ENCODE measurements around the gene VSIG10.

Gene VSIG10

DNA sequence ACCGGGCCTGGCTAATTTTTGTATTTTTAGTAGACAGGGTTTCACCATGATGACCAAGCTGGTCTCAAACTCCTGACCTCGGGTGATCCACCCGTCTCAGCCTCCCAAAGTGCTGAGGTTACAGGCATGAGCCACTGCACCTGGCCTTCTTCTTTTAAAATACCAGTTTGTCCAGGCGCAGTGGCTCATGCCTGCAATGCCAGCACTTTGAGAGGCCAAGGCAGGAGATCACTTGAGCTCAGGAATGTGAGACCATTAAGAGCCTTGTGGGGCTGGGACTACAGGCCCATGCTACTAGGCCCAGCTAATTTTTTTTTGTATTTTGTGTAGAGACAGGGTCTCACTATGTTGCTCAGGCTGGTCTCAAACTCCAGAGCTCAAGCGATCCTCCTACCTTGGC is 24.1 kb upstream of the VSIG10 start:
- H3K4me3 ChIP-seq (ENCODE audit: low read length) = no peak overlapping the region
- H3K4me1 ChIP-seq (ENCODE audit: insufficient read depth, low read length) = no peaks in the 10 kb centered on the region
- H2AFZ ChIP-seq (ENCODE audit: low read depth, low read length) = no peak overlapping the region

GRCh38 chr12:118126119-118126757 is 22.4 kb upstream of the VSIG10 start:
- Histone ChIP-seq H3K9me3 (ENCODE audit: low read length) (no peaks in the 10 kb centered on the region), H3K36me3 (ENCODE audit: insufficient read depth, low read length) (peaks cover 8% of the 10 kb centered on the region), H2AFZ (ENCODE audit: low read depth, low read length) (no peak overlapping the region), H3K27me3 (ENCODE audit: insufficient read depth, low read length) (no peaks in the 10 kb centered on the region), H3K4me3 (ENCODE audit: low read length) (no peak overlapping the region), H3K4me1 (ENCODE audit: insufficient read depth, low read length) (peaks cover 1% of the 10 kb centered on the region)

More for the DNA sequence above, 24.1 kb upstream of the VSIG10 start:
- Histone ChIP-seq H3K9me3 (ENCODE audit: low read length) (no peaks in the 10 kb centered on the region), H3K36me3 (ENCODE audit: insufficient read depth, low read length) (peaks cover 8% of the 10 kb centered on the region), H3K27me3 (ENCODE audit: insufficient read depth, low read length) (no peaks in the 10 kb centered on the region)

- Histone ChIP-seq H3K36me3 (ENCODE audit: insufficient read depth, low read length) (peaks cover 8% of the 10 kb centered on the region), H3K4me3 (ENCODE audit: low read length) (no peak overlapping the region), H2AFZ (ENCODE audit: low read depth, low read length) (no peak overlapping the region), H3K27me3 (ENCODE audit: insufficient read depth, low read length) (no peaks in the 10 kb centered on the region), H3K9me3 (ENCODE audit: low read length) (no peaks in the 10 kb centered on the region), H3K4me1 (ENCODE audit: insufficient read depth, low read length) (peaks cover 5% of the 10 kb centered on the region)
Measured at GRCh38 chr12:118125743-118126118, 21.9 kb upstream of the VSIG10 start.

DNA sequence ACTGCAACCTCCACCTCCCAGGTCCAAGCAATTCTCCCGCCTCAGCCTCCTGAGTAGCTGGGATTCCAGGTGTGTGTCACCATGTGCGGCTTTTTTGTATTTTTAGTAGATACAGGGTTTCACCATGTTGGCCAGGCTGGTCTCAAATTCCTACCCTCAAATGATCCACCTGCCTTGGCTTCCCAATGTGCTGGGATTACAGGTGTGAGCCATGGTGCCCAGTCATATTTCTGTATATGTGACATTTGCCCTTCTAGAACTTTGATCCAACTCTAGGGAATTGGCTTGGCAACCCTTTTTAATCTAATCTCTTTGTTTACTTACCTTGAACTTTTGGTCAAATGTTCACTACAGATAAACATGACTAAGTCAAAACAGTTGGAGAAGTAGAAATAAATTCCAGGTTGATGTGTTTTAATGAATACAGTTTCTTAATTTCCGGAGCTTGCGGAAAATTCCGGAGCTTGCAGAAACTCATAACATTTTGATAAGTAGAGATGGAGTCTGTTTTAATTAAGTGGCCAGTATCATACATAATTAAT is 20.6 kb upstream of the VSIG10 start:
- H3K4me3 ChIP-seq (ENCODE audit: low read length) = no peak overlapping the region
- H3K4me1 ChIP-seq (ENCODE audit: insufficient read depth, low read length) = peaks cover 5% of the 10 kb centered on the region
- H2AFZ ChIP-seq (ENCODE audit: low read depth, low read length) = no peak overlapping the region
- H3K9me3 ChIP-seq (ENCODE audit: low read length) = no peaks in the 10 kb centered on the region
- no peaks in the 10 kb centered on the region for H3K27me3 ChIP-seq (ENCODE audit: insufficient read depth, low read length)
- peaks cover 8% of the 10 kb centered on the region for H3K36me3 ChIP-seq (ENCODE audit: insufficient read depth, low read length)

DNA sequence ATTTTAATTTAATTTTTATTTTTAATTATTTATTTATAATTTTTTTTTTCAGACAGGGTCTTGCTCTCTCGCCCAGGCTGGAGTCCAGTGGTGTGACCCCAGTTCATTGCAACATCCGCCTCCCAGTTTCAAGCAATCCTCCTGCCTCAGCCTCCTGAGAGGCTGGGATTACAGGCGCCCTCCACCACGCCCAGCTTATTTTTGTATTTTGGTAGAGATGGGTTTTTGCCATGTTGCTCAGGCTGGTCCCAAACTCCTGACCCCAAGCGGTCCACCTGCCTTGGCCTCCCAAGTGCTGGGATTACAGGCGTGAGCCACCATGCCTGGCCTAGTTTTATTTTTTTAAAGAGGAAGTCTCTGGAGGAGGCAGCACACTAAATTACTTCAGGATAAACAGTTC is 18.5 kb upstream of the VSIG10 start:
- Histone ChIP-seq H3K9me3 (ENCODE audit: low read length) (no peaks in the 10 kb centered on the region), H3K4me1 (ENCODE audit: insufficient read depth, low read length) (peaks cover 5% of the 10 kb centered on the region), H3K36me3 (ENCODE audit: insufficient read depth, low read length) (peaks cover 8% of the 10 kb centered on the region), H3K4me3 (ENCODE audit: low read length) (no peak overlapping the region), H2AFZ (ENCODE audit: low read depth, low read length) (no peak overlapping the region), H3K27me3 (ENCODE audit: insufficient read depth, low read length) (no peaks in the 10 kb centered on the region)

DNA sequence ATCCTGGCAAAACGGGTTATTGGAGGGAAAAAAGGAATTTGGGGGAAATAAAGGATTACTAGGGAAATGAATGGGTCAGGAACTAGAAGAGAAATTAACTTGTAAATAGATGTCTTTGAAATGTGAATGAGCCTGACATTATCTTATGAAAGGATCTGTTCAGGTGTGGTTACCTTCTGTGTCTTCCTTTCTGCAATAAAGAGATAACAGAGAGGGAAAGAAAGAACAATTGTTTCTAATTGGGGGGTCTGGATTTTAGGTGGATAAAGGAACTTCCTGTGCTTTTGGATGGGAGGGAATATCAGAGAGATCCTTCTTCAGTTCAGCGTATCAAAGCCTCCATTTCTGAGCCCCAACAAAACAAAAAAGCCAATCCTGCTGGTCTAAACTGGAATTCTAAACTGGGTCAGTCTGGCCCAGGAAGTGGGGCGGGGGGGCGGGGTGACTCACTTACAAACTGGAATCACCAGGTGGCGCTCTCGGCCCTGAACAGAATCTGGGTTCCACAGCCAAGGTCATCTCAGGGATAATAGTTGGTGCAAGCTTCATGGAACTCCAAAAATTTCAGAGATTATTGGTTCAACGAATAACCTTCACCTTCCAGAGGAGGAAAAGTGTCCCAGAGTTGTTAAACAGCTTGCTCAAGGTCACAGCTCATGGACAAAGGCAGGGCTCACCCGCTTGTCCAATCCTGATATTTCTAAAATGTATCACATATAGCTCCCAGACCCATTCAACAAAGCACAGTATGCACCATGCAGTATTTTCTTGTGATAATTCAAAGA is 17.0 kb upstream of the VSIG10 start:
- no peak overlapping the region for H3K4me3 ChIP-seq (ENCODE audit: low read length)
- peaks cover 5% of the 10 kb centered on the region for H3K4me1 ChIP-seq (ENCODE audit: insufficient read depth, low read length)
- peaks cover 9% of the 10 kb centered on the region for H3K36me3 ChIP-seq (ENCODE audit: insufficient read depth, low read length)
- no peaks in the 10 kb centered on the region for H3K27me3 ChIP-seq (ENCODE audit: insufficient read depth, low read length)
- H2AFZ ChIP-seq (ENCODE audit: low read depth, low read length) = no peak overlapping the region
- peaks cover 2% of the 10 kb centered on the region for H3K9me3 ChIP-seq (ENCODE audit: low read length)

DNA sequence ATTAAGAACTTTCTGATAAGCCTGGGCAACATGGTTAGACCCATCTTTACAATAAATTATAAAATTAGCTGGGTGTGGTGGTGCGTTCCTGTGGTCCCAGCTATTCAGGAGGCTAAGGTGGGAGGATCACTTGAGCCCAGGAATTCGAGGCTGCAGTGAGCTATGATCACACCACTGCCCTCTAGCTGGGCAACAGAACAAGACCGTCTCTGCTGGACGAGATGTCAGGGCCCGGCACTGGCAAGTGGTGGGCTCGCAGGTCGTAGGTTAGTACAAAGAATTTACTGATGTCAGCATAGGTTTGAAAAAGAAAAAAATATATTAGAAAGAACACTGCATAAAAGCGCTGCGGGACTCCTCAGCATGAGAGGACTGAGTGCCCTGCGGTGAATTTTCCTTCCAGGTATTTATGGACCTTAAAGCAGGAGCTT is 15.7 kb upstream of the VSIG10 start:
- Histone ChIP-seq H3K4me1 (ENCODE audit: insufficient read depth, low read length) (peaks cover 5% of the 10 kb centered on the region), H2AFZ (ENCODE audit: low read depth, low read length) (no peak overlapping the region), H3K9me3 (ENCODE audit: low read length) (peaks cover 10% of the 10 kb centered on the region), H3K27me3 (ENCODE audit: insufficient read depth, low read length) (no peaks in the 10 kb centered on the region), H3K4me3 (ENCODE audit: low read length) (no peak overlapping the region), H3K36me3 (ENCODE audit: insufficient read depth, low read length) (peaks cover 7% of the 10 kb centered on the region)

DNA sequence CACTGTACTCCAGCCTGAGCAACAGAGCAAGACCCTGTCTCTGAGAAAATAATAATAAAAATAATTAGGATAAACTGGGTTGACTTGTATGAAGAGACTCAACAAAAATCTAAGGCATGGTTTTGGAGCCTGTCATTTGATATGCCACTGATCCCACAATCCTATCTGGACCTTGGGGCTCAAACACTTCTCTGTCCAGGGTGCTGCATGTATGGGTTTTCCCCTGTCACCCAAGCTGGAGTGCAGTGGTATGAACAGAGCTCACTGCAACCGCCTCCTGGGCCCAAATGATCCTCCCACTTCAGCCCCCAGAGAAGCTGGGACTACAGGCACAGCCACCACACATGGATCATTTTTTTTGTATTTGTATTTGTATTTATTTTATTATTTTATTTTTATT is 5.3 kb upstream of the VSIG10 start:
- no peaks in the 10 kb centered on the region for H3K27me3 ChIP-seq (ENCODE audit: insufficient read depth, low read length)
- H3K4me3 ChIP-seq (ENCODE audit: low read length) = no peak overlapping the region
- H3K4me1 ChIP-seq (ENCODE audit: insufficient read depth, low read length) = no peaks in the 10 kb centered on the region
- no peak overlapping the region for H2AFZ ChIP-seq (ENCODE audit: low read depth, low read length)
- no peaks in the 10 kb centered on the region for H3K36me3 ChIP-seq (ENCODE audit: insufficient read depth, low read length)
- H3K9me3 ChIP-seq (ENCODE audit: low read length) = no peaks in the 10 kb centered on the region

DNA sequence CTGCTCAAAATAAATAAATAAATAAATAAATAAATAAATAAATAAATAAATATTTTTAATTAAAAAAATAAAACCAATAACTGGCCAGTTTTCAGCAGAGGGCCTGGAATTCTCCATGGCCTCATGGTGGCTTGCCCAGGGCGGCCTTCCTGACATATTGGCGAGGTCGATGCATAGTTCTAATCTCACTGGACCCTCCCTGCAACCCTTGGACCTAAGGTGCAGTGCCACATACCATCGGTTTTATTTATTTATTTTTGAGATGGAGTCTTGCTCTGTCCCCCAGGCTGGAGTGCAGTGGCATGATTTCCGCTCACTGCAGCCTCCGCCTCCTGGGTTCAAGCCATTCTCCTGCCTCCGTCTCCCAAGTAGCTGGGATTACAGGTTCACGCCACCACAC is 3.9 kb upstream of the VSIG10 start:
- Histone ChIP-seq H3K36me3 (ENCODE audit: insufficient read depth, low read length) (no peaks in the 10 kb centered on the region), H2AFZ (ENCODE audit: low read depth, low read length) (no peak overlapping the region), H3K27me3 (ENCODE audit: insufficient read depth, low read length) (no peaks in the 10 kb centered on the region), H3K4me3 (ENCODE audit: low read length) (no peak overlapping the region), H3K9me3 (ENCODE audit: low read length) (no peaks in the 10 kb centered on the region), H3K4me1 (ENCODE audit: insufficient read depth, low read length) (peaks cover 2% of the 10 kb centered on the region)

DNA sequence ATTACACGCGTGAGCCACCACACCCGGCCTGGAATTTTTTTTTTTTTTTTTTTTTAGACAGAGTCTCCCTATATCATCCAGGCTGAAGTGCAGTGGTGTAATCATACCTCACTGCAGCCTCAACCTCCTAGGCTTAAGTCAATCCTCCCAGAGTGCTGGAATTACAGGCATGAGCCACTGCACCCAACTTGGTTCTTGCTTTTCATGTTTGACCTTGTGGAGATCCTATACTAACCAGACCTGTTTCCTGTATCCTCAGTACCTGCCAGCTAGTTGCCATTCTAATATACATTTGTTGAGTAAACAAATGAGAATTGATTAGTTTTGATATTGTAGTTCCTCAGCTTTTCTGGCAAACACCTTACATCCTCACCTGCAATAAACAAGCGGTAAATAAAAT is 3.2 kb upstream of the VSIG10 start:
- no peaks in the 10 kb centered on the region for H3K36me3 ChIP-seq (ENCODE audit: insufficient read depth, low read length)
- no peaks in the 10 kb centered on the region for H3K27me3 ChIP-seq (ENCODE audit: insufficient read depth, low read length)
- H3K9me3 ChIP-seq (ENCODE audit: low read length) = no peaks in the 10 kb centered on the region
- H3K4me1 ChIP-seq (ENCODE audit: insufficient read depth, low read length) = peaks cover 4% of the 10 kb centered on the region
- H2AFZ ChIP-seq (ENCODE audit: low read depth, low read length) = no peak overlapping the region
- no peak overlapping the region for H3K4me3 ChIP-seq (ENCODE audit: low read length)

DNA sequence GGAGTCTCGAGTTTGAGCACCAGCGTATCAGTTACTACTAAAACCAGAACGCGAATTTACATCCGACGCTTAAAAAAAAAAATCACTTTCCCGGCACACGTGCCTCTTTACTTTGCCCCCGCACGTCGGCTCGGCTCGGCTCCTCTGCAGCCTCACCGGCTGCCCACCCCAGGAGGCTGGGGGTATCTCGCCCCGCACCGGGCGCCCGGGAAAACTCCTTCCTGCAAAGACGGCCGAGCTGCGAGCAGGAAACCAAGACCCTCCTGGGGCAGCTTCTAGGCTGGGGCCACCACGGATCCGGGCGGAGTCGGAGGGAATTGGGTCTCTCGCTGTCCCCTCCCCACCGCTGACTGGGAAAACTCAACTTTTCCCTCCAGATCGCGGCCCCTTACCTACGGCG is 610 bp downstream of the VSIG10 start:
- H3K4me3 ChIP-seq (ENCODE audit: low read length) = peak overlapping the region; percentile 73
- H3K4me1 ChIP-seq (ENCODE audit: insufficient read depth, low read length) = peaks cover 4% of the 10 kb centered on the region
- H3K36me3 ChIP-seq (ENCODE audit: insufficient read depth, low read length) = no peaks in the 10 kb centered on the region
- no peaks in the 10 kb centered on the region for H3K27me3 ChIP-seq (ENCODE audit: insufficient read depth, low read length)
- H3K9me3 ChIP-seq (ENCODE audit: low read length) = no peaks in the 10 kb centered on the region
- peak overlapping the region; percentile 97 for H2AFZ ChIP-seq (ENCODE audit: low read depth, low read length)

- Histone ChIP-seq H3K9me3 (ENCODE audit: low read length) (no peaks in the 10 kb centered on the region), H2AFZ (ENCODE audit: low read depth, low read length) (no peak overlapping the region), H3K4me1 (ENCODE audit: insufficient read depth, low read length) (peaks cover 4% of the 10 kb centered on the region), H3K27me3 (ENCODE audit: insufficient read depth, low read length) (no peaks in the 10 kb centered on the region), H3K36me3 (ENCODE audit: insufficient read depth, low read length) (no peaks in the 10 kb centered on the region), H3K4me3 (ENCODE audit: low read length) (peak overlapping the region; percentile 73)
Measured at GRCh38 chr12:118102609-118103008, 1.2 kb downstream of the VSIG10 start.

DNA sequence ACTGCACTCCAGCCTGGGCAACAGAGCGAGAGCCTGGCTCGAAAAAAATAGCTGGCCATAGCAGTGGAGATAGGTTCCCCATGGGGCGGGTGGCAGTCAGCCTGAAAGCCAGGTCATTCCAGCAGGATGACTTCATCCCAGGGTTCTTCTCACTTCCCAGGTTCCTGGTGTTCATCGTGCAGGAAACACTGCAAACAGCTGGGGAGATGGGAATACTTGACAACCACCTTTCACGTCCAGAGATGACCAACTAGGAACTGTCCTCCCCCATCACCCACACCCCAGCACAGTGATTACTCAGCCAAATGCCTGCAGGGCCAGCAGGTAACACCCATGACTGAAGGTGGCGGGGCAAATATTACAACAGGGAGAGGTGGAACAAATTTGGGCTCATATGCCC is 1.7 kb downstream of the VSIG10 start:
- Histone ChIP-seq H3K36me3 (ENCODE audit: insufficient read depth, low read length) (no peaks in the 10 kb centered on the region), H3K4me1 (ENCODE audit: insufficient read depth, low read length) (peaks cover 4% of the 10 kb centered on the region), H2AFZ (ENCODE audit: low read depth, low read length) (no peak overlapping the region), H3K9me3 (ENCODE audit: low read length) (no peaks in the 10 kb centered on the region), H3K4me3 (ENCODE audit: low read length) (no peak overlapping the region), H3K27me3 (ENCODE audit: insufficient read depth, low read length) (no peaks in the 10 kb centered on the region)
